SJCRH30 (cell line): Measurements from ENCODE around the gene ETV3L. TPM values are rescaled to one million over a fixed set of nuclear protein-coding genes. Genes with fewer than 3 reads are reported as not detected.

Experiments
- DNase-seq, 2 experiments: peaks; one replicate each; pipeline ENCODE4 v3.0.0-alpha.2; 2015 to 2020
- H3K27ac ChIP-seq: fragments of 250-450 bp; sonication (Bioruptor Pico); 2 replicates; pipeline ENCODE4 v1.5.1; 2020; ENCODE audit warnings: mild to moderate bottlenecking, moderate library complexity
- H3K27me3 ChIP-seq: fragments of 250-450 bp; sonication (Bioruptor Pico); 2 replicates; pipeline ENCODE4 v1.5.1; 2020; ENCODE audit warnings: mild to moderate bottlenecking, moderate library complexity
- H3K36me3 ChIP-seq: fragments of 250-450 bp; sonication (Bioruptor Pico); 2 replicates; pipeline ENCODE4 v1.5.1; 2020; ENCODE audit warnings: mild to moderate bottlenecking, moderate library complexity
- H3K4me1 ChIP-seq: fragments of 250-450 bp; sonication (Bioruptor Pico); 2 replicates; pipeline ENCODE4 v1.5.1; 2020; ENCODE audit warnings: mild to moderate bottlenecking, moderate library complexity
- H3K4me3 ChIP-seq: fragments of 250-450 bp; sonication (Bioruptor Pico); 2 replicates; pipeline ENCODE4 v1.5.1; 2020; ENCODE audit warnings: mild to moderate bottlenecking, moderate library complexity
- H3K9me3 ChIP-seq: fragments of 250-450 bp; sonication (Bioruptor Pico); replicated peaks from 2 replicates; pipeline ENCODE4 v1.5.1; 2020; ENCODE audit warnings: mild to moderate bottlenecking, moderate library complexity
- total RNA-seq: library from RNA; depleted of rRNA; stranded (reverse); fragments of >200 nt; shearing (Covaris generic); gene quantifications from 2 replicates; pipeline ENCODE4 v1.2.3, GENCODE V29; 2014

Gene ETV3L
- total RNA-seq, 1 experiment from 2014 or later, result not detected

DNA sequence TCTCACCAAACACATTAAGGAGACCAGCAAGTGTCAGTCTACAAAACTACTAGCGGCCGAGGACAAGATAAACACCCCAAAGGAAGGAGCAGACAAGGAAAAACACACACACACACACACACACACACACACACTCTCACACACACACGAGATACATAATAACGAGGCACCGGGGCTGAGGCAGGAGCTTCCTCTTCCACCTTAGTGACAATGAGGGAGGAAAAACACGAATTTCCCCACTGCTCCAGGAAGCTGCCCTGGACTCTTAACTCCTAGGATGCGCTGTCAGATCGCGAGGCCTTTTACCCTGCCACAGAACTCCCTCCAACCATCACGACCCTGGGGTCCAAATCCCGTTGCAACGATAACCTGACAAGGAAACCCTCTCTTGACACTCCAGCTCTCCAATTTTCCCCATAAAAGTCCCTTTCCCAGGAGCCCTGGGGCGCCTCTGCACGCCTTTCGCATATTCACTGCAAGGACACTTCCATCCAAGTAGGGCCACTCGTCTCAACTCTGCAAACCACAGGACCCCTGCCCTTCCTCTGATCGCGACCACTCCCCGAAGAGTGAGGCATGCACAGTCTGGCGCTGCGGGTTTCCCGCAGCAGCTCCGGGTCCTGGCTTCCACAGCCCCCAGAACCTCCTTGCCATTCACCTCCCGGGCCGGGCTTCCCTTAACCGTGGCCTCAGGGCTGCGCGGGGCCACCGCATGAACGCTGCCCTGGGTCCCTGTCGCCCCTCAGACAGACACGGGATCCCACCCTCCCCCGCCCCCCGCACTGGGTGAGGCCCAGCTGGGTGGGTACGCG is 38.0 kb upstream of the ETV3L start:
- H3K4me3 ChIP-seq, result peak overlapping the region; percentile 79

DNA sequence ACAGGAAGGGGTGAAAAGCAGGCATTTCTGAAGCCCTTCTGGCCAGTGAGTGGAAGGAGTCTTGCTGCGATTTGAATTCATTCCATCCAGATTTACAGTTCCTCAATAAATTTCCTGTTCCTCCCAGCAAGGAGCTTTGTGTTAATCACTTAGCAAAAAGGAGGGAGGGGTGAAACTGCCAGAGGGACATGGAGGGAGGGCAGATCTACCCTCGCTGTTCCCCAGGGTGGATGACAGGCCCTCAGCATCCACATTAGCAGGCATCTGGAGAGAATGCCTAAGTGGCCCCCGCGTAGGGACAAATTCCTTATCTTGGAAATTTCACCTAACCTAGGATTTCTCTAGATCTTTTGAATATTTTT is 37.4 kb upstream of the ETV3L start:
- Histone ChIP-seq H3K36me3 (peaks cover 30% of the 10 kb centered on the region), H3K27ac (no peak overlapping the region)

More for the DNA sequence above, 38.0 kb upstream of the ETV3L start:
- DNase-seq, result no peak
- peak overlapping the region; percentile 78 for H3K27ac ChIP-seq
- no peaks in the 10 kb centered on the region for H3K9me3 ChIP-seq
- 0 out of 2 replicates have a peak, but pooled peaks cover 4% of the 10 kb centered on the region for H3K4me1 ChIP-seq
- H3K36me3 ChIP-seq, result peaks cover 27% of the 10 kb centered on the region
- no peaks in the 10 kb centered on the region for H3K27me3 ChIP-seq

DNA sequence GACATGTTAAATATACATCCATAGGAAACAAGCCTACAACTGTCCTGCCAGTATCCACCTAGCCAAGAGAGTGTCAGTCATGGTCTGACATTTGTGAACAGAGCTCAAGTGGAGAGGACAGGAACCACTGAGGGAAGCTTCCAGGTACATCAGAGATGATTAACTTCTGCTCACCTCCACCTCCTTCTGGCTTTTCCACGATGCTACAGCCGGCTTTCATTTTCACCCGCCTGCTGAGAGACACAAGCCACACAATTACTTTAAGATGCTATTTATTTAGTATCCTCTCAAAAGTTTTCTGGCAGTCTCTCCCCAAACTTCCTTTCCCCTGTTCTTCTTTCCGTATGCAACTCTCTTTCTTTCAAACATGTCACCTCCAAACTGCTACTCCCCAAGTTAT is 36.5 kb upstream of the ETV3L start:
- peaks cover 38% of the 10 kb centered on the region for H3K36me3 ChIP-seq
- 0 out of 2 replicates have a peak, but pooled peaks cover 4% of the 10 kb centered on the region for H3K4me1 ChIP-seq
- no peak overlapping the region for H3K27ac ChIP-seq
- no peak for DNase-seq
- H3K9me3 ChIP-seq, result no peaks in the 10 kb centered on the region
- H3K27me3 ChIP-seq, result no peaks in the 10 kb centered on the region
- H3K4me3 ChIP-seq, result no peak overlapping the region

More for the DNA sequence above, 37.4 kb upstream of the ETV3L start:
- Histone ChIP-seq H3K9me3 (no peaks in the 10 kb centered on the region), H3K4me3 (peak overlapping the region; percentile 79), H3K27me3 (no peaks in the 10 kb centered on the region), H3K4me1 (0 out of 2 replicates have a peak, but pooled peaks cover 4% of the 10 kb centered on the region)
- DNase-seq, result no peak

DNA sequence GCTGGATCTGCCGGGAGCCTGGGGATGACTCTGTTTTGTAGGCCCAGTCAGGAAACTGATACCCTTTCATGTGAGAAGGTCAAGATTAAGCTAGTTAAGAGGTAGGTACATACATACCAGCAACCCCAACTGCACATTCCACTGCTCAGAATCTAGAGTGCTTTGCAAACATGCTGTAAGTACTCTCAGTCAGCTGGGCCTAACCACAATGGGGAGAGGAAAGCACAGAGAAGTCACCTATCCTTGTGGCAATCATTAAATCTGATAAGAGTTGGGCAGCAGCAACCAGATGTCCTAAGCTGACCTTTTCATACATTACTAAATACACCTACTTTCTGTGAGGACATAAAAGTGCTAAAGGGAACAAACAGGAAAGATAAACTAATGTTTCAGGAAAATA is 36.0 kb upstream of the ETV3L start:
- H3K27me3 ChIP-seq, result no peaks in the 10 kb centered on the region
- H3K9me3 ChIP-seq, result no peaks in the 10 kb centered on the region
- H3K27ac ChIP-seq, result no peak overlapping the region
- DNase-seq, result no peak
- 0 out of 2 replicates have a peak, but pooled peaks cover 4% of the 10 kb centered on the region for H3K4me1 ChIP-seq
- H3K36me3 ChIP-seq, result peaks cover 43% of the 10 kb centered on the region
- no peak overlapping the region for H3K4me3 ChIP-seq

DNA sequence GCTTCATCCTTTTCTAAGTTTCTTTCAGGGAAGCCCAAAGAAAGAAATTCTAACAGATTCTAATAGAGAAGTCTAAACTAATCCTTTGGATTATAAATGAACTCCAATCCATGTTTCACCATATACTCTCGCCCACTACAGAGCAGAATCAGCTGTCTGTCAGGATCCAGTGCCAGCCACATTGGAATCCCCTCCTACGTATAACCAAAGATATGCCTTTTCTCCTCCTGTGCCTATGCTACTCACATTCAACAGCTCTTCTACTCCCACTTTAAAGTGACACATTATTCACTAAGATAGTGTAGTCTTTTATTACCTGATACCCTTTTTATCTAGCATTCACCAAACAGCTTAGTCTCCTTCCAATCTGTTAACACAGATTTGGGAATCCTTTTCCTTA is 35.5 kb upstream of the ETV3L start:
- Histone ChIP-seq H3K27me3 (no peaks in the 10 kb centered on the region), H3K4me1 (0 out of 2 replicates have a peak, but pooled peaks cover 4% of the 10 kb centered on the region), H3K4me3 (no peak overlapping the region), H3K27ac (no peak overlapping the region), H3K36me3 (peaks cover 49% of the 10 kb centered on the region), H3K9me3 (no peaks in the 10 kb centered on the region)
- no peak for DNase-seq

DNA sequence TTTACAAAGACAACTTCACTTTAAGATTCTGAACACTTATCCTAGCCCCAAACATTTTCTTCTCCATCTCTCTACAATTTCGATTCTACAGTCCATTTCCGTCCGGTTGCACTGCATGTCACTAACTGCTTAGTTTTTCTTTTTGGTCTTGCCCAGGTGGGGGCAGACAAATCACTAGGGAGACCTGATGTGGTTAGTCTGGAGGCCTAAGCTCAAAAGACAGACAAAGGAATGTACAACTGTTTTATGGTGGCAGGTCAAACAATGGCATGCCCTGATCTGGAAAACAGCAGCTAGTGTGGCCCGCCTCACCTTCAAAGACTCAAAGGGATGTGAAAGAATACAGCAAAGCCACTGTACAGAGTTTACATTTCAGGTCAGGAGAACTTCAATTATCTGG is 34.8 kb upstream of the ETV3L start:
- Histone ChIP-seq H3K27ac (no peak overlapping the region), H3K4me1 (0 out of 2 replicates have a peak, but pooled peaks cover 4% of the 10 kb centered on the region), H3K27me3 (no peaks in the 10 kb centered on the region), H3K4me3 (no peak overlapping the region), H3K36me3 (peaks cover 51% of the 10 kb centered on the region), H3K9me3 (no peaks in the 10 kb centered on the region)
- no peak for DNase-seq

DNA sequence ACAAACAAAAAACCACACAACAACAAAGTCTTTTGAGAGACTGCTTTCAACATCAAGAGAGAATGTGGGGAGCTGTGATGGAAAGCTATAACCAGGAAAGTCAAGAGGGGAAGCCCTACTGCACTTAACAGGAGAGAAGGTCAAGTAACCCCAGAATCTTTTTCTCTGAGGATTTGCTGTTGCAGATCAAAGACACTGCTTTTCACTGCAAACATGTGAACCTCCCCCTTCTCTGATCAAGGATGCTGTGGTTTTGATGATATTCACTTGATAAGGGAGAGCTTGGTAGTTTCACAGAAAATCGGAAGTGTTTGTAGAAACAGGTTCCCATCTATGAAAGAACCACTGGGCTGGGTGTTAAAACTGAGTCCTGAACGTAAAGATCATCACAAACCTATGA is 33.8 kb upstream of the ETV3L start:
- Histone ChIP-seq H3K4me3 (no peak overlapping the region), H3K4me1 (no peaks in the 10 kb centered on the region), H3K36me3 (peaks cover 56% of the 10 kb centered on the region), H3K27me3 (no peaks in the 10 kb centered on the region), H3K9me3 (no peaks in the 10 kb centered on the region), H3K27ac (no peak overlapping the region)
- no peak for DNase-seq

DNA sequence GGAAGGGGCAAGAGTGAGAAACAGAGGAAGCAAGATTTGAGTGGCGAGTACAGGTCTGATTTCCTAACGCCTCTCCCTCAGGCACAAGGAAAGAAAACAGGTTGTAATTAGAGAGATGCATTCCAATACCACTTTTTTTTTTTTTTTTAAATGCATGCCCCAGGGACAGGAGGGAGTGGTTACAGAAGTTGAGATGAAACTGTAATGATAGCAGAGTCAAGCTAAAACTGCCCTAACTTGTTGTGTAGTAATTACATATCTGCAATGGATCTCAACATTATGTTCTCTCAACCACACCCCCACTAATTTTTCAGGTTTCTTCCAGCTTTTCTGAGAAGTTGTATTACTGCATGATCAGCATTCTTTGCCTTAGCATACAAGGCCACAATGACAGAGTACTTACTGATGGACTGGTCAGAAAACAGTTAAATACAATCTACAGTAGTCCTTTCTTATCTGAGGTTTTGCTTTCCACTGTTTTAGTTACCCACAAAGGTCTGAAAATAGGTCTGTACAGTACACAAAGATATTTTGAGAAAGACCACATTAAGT is 33.1 kb upstream of the ETV3L start:
- Histone ChIP-seq H3K4me1 (no peaks in the 10 kb centered on the region), H3K27ac (no peak overlapping the region), H3K4me3 (no peak overlapping the region), H3K27me3 (no peaks in the 10 kb centered on the region), H3K9me3 (no peaks in the 10 kb centered on the region), H3K36me3 (peaks cover 57% of the 10 kb centered on the region)
- DNase-seq, result no peak

DNA sequence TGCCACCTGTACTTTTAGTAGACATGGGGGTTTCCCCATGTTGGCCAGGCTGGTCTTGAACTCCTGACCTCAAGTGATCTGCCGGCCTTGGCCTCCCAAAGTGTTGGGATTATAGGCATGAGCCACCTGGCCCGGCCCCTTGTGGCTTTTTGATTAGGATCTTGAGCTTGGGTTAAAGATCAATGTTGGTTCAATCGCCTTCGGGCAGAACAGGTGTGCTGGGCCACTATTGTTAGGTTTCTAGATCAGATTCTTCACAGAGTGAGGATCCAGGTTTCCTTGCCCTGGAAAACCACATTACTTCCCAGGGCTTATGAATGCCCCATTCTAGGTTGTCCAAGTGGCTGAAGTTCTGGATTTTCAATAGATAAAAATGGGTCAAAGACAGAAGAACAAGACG is 32.5 kb upstream of the ETV3L start:
- no peak overlapping the region for H3K4me3 ChIP-seq
- no peaks in the 10 kb centered on the region for H3K4me1 ChIP-seq
- DNase-seq, result no peak
- H3K27ac ChIP-seq, result no peak overlapping the region
- no peaks in the 10 kb centered on the region for H3K9me3 ChIP-seq
- H3K36me3 ChIP-seq, result peaks cover 57% of the 10 kb centered on the region
- H3K27me3 ChIP-seq, result no peaks in the 10 kb centered on the region

DNA sequence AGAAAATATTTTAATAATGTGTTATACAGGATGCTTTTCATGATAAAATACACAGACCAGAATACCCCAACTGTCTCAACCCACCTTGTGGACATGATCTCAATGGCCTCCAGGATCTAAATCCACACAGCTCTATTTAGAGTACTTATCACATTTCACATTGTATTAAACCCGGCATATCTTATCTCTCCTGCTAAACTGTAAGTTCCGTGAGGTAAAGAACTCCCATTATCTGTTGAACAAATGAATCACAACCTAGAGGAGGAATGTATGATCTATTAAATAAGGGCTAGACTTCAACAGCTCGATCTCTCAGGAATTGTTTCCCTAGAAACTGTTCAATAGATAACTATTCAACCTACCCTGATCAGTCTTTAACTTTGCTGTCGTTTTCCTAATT is 31.7 kb upstream of the ETV3L start:
- Histone ChIP-seq H3K27ac (no peak overlapping the region), H3K4me3 (no peak overlapping the region), H3K36me3 (peaks cover 59% of the 10 kb centered on the region), H3K9me3 (no peaks in the 10 kb centered on the region), H3K4me1 (no peaks in the 10 kb centered on the region), H3K27me3 (no peaks in the 10 kb centered on the region)
- DNase-seq, result no peak

DNA sequence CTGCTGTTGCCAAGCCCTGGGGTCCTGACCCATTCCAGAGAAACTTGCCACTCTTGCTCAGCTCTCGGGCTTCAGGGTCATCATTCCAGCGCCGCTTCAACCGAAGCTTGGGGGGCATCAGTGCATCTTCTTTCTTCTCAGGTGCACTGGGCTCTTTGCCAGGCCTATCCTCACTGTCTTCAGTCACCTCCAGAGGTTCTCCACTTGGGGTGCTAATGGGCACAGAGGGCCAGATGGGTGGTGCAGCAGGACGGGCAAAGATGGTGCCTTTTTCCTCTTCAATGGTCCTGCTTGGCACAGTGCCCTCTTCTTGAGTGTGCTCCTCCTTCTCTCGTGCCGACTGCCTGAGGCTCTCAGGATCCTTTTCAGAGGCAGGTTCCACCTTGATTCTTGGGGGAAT is 25.2 kb upstream of the ETV3L start:
- Histone ChIP-seq H3K27ac (no peak overlapping the region), H3K27me3 (no peaks in the 10 kb centered on the region), H3K9me3 (no peaks in the 10 kb centered on the region), H3K36me3 (peaks cover 12% of the 10 kb centered on the region; the same call in 1 of the 2 replicates), H3K4me1 (no peaks in the 10 kb centered on the region), H3K4me3 (no peak overlapping the region)
- DNase-seq, result no peak

DNA sequence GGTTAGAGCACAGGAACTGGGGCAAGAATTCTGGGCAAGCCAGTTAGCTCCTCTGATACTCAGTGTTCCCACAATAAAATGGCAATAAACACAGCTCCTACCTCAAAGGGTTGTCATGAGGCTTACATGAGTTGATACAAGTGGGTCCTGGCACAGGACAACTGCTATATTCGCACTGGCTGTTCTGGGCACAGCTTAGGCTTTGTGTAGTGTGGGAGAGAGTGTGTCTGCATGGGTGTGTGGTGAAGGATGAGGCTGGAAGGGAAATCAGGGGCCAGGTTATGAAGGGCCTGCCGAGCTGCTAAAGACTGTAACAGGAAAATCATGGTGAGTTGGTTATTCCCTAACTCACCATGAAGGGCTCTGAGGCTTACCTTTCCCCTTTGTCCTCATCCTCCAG is 19.8 kb upstream of the ETV3L start:
- H3K27me3 ChIP-seq, result no peaks in the 10 kb centered on the region; the same call in 1 of the 2 replicates

DNA sequence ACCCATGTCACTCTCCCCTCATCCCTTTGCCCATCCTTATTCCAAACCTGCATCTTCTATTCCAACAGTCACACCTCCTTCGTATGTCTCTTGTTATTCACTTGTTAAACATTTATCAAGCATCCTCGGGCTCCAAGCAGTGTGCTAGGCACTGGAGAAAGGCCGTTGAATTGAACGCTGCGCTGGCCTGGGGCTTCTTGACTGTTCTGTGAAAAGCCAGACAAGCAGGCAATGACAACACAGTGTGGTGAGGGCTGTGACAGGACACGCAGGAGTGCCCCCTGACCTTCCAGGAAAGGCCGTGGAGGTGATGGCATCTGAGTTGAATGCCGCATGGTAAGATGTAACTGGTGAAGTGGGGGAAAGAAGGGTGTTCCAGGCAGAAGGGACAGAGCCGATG is 19.4 kb upstream of the ETV3L start:
- no peak for DNase-seq
- Histone ChIP-seq H3K4me1 (no peaks in the 10 kb centered on the region), H3K27ac (no peak overlapping the region), H3K36me3 (no peaks in the 10 kb centered on the region), H3K9me3 (no peaks in the 10 kb centered on the region), H3K4me3 (no peak overlapping the region), H3K27me3 (no peaks in the 10 kb centered on the region; the same call in 1 of the 2 replicates)

More for the DNA sequence above, 19.8 kb upstream of the ETV3L start:
- Histone ChIP-seq H3K9me3 (no peaks in the 10 kb centered on the region), H3K27ac (no peak overlapping the region), H3K4me3 (no peak overlapping the region), H3K4me1 (no peaks in the 10 kb centered on the region), H3K36me3 (no peaks in the 10 kb centered on the region)
- DNase-seq, result no peak

DNA sequence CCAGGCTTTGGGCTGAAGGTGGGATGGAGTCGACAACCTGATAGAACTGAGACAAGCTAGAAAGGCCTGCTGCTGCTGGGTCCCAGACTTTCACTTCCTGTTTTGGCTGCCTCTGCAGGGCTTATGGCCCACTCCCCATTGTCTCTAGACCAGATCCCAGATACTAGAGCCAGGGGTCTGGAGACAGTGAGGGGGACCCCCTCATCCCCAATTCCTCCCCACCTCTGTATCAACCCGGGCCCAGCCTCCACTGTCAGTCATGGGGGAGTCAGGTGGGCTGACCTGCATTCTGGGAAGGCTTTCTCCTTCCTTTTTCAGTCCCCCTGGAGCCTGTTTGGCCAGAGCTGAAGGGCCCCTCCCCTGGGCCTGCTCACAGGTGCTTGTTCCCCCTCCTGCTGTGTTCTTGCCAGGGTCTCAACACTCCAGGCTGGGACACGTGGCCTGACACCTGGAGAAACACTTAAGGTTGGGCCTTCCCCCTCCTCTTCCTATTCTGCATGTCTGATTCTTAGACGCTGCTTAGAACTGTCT is 18.0 kb upstream of the ETV3L start:
- no peak for DNase-seq
- Histone ChIP-seq H3K27me3 (peaks cover 4% of the 10 kb centered on the region), H3K9me3 (no peaks in the 10 kb centered on the region), H3K4me3 (no peak overlapping the region), H3K27ac (no peak overlapping the region), H3K4me1 (no peaks in the 10 kb centered on the region), H3K36me3 (no peaks in the 10 kb centered on the region)

DNA sequence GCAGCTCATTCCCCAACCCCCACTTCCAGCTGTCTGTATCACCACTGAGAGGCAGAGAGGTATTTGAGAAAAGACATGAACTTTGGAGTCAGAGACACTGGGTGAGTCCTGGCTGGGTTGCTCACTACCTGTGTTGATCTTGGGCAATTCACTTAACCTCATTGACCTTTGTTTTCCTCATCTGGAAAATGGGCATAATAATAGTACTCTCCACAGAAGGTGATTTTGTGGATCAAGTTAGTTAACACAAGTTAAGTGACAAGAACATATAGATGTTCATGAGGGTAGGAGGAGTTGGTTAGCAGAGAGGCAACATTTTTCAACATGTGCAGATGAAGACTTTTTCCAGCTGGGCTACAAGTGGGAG is 17.1 kb upstream of the ETV3L start:
- H3K27me3 ChIP-seq, result peaks cover 4% of the 10 kb centered on the region
- no peaks in the 10 kb centered on the region for H3K9me3 ChIP-seq
- H3K4me3 ChIP-seq, result no peak overlapping the region
- no peaks in the 10 kb centered on the region for H3K4me1 ChIP-seq
- no peak overlapping the region for H3K27ac ChIP-seq
- H3K36me3 ChIP-seq, result no peaks in the 10 kb centered on the region
- no peak for DNase-seq
